ENCODE results near the gene SNRPA.

The SNRPA gene

DNA sequence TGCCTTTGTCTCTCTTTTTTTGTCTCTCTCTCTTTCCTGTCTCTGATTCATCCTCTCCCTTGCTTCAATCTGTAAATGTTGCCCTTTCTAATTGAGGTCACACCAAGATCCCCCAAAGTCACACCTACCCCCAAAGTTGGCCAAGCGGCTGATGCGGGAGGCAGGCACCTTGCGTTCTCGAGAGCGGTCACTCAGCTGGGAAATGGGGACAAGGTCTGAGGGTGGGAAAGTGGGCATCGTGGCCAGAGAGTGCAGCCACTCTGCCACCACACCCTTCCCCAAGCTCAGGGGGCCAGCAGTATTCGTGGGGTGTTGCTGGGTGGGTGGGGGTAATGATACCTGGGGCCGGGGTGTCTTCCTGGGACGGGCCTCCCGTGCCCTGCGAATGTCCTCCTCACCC, 37.1 kb upstream of the SNRPA start:
- Histone ChIP-seq H3K9ac (peak overlapping the region; percentile 54; the same call in 1 of the 2 replicates), H3K9me3 (no peaks in the 10 kb centered on the region), H3K27me3 (no peaks in the 10 kb centered on the region), H3K4me1 (peaks cover 37% of the 10 kb centered on the region), H4K20me1 (peaks cover 16% of the 10 kb centered on the region), H3K36me3 (peaks cover 34% of the 10 kb centered on the region), H3K4me3 (0 out of 2 replicates have a peak overlapping the region, but pooled peaks have one; percentile 75), H3K4me2 (peak overlapping the region; percentile 95), H3K27ac (0 out of 2 replicates have a peak overlapping the region, but pooled peaks have one; percentile 63)
- no peak for TF ChIP-seq Cebpa-rat (IDR thresholded peaks at IDR 0.05)

DNA sequence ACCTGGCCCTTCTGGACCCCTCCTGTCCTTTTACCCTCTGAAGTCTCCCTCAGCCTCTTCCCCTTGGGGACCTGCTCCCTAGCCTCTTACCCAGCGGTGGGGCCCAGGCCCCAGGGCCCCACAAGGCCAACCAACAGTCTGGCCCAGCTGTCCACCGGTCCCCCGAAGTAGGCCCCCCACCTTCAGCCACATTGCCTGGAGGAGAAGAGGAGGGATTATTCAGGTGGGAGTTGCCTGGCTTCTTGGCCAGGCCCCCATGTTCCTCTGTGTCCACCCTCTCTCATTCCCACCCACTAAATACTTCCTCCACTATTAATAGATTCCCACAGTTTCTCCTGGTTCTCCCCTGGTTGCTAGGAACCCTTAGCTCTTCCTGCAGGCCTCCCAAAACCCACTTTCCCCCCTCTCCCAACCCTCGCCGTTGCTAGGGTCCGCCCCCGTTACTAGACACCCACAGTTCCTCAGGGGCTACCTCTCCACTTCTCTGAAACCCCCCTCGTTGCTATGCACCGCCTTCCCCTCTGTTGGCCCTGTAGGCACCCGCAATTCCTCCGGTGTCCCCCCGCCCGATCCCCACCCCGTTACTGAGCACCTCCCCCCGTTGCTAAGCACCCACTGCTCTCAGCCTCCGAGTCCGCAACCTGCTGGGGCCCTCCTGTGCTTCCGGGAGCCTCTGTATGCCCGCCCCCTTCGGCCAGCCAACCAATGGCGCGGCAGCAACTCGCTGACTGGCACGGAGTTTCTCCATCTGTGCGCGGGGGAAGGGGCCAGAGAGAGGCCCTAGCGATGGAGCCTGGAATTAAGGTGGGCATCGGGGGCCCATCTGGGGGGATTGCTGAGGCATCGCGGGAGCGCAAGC, 36.3 kb upstream of the SNRPA start:
- H3K9ac ChIP-seq: peak overlapping the region; percentile 54
- H3K27me3 ChIP-seq: no peaks in the 10 kb centered on the region
- H3K4me2 ChIP-seq: peak overlapping the region; percentile 95
- peaks cover 27% of the 10 kb centered on the region for H3K36me3 ChIP-seq
- H3K4me3 ChIP-seq: peak overlapping the region; percentile 75
- peak overlapping the region; percentile 63 for H3K27ac ChIP-seq
- H3K9me3 ChIP-seq: no peaks in the 10 kb centered on the region
- peaks cover 17% of the 10 kb centered on the region for H4K20me1 ChIP-seq
- peaks cover 44% of the 10 kb centered on the region for H3K4me1 ChIP-seq
- TF ChIP-seq Cebpa-rat (IDR thresholded peaks at IDR 0.05): no peak

DNA sequence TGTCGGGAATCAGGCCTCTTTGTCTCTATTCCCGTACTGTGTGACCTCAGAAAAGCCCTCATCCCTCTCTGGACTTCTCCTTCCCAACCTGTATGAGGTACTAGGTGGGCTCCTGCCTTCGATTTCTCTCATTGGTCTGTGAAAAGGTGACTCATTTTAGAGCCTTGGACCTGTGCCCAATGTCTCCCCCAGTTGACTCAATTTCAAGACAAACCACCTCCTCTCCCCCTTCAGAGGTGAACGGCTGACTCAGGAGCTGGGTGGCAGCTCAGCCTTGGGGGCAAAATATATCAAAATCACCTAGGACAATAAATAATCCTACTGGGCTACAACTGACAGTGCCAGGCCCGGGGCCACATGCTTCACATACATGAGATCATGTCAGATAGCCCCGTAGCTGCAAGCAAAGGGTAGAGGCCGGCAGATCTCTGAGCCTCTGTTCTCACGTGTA, 34.9 kb upstream of the SNRPA start:
- Histone ChIP-seq H3K9me3 (no peaks in the 10 kb centered on the region), H3K4me3 (peak overlapping the region; percentile 75), H3K36me3 (peaks cover 15% of the 10 kb centered on the region), H3K9ac (peak overlapping the region; percentile 86), H3K4me1 (peaks cover 58% of the 10 kb centered on the region), H4K20me1 (peaks cover 17% of the 10 kb centered on the region), H3K27me3 (no peaks in the 10 kb centered on the region), H3K27ac (peak overlapping the region; percentile 82), H3K4me2 (peak overlapping the region; percentile 95)
- TF ChIP-seq Cebpa-rat (IDR thresholded peaks at IDR 0.05): no peak

DNA sequence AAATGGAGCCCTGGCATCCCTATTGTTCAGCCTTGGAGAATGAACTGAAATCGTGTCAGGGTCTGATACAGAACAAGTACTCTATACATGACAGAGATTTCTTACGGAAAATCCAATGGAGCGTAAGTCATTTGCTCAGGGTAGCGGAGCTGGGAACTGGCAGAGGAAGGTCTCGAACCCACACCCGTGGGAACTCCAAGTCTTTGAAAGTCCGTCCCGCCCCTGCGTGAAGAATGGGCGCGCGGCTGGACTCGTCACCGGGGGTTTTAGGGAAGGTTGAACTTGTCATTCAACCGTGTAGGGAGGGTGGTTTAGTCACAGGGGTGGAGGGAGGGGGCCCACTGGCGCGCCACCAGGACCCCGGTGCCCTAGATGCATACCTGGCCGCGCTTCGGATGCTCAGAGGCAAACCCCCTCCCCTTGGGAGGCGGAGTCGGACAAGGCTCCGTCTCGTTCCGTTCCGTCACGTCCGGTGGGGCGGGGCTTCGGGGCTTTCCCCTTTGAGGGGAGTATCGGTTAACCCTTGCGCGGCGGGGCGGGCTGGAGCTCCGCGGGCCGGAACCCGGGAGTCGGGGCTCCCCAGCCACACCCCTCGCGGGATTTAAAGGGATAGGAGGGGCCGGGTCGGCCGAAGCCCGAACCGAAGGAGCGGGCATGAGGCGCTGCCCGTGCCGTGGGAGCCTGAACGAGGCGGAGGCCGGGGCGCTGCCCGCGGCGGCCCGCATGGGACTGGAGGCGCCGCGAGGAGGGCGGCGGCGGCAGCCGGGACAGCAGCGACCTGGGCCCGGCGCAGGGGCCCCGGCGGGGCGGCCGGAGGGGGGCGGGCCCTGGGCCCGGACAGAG, 34.3 kb upstream of the SNRPA start, which contains the start of the genes COQ8B and ITPKC:
Gene COQ8B (minus strand): TSS at position 405 of the 843 bp plus-strand sequence. CDS start 2,254 bp downstream, outside the sequence.
Gene ITPKC (plus strand): TSS at position 631 of the 843 bp plus-strand sequence. CDS start 24 bp downstream, at position 655.
- peak within 1 kb of the TSS; percentile 86 for H3K9ac ChIP-seq
- H3K4me2 ChIP-seq: peak within 1 kb of the TSS; percentile 95
- no peaks in the 10 kb centered on the region for H3K27me3 ChIP-seq
- peaks cover 9% of the 10 kb centered on the region for H3K36me3 ChIP-seq
- H3K4me1 ChIP-seq: peaks cover 59% of the 10 kb centered on the region
- H3K4me3 ChIP-seq: peak within 1 kb of the TSS; percentile 75
- peaks cover 17% of the 10 kb centered on the region for H4K20me1 ChIP-seq
- no peak for TF ChIP-seq Cebpa-rat (IDR thresholded peaks at IDR 0.05)
- no peaks in the 10 kb centered on the region for H3K9me3 ChIP-seq
- peak within 1 kb of the TSS; percentile 82 for H3K27ac ChIP-seq

DNA sequence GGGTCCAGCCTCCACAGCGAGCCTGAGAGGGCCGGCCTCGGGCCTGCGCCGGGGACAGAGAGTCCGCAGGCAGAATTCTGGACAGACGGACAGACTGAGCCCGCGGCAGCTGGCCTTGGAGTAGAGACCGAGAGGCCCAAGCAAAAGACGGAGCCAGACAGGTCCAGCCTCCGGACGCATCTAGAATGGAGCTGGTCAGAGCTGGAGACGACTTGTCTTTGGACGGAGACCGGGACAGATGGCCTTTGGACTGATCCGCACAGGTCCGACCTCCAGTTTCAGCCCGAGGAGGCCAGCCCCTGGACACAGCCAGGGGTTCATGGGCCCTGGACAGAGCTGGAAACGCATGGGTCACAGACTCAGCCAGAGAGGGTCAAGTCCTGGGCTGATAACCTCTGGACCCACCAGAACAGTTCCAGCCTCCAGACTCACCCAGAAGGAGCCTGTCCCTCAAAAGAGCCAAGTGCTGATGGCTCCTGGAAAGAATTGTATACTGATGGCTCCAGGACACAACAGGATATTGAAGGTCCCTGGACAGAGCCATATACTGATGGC, 33.6 kb upstream of the SNRPA start:
- Histone ChIP-seq H3K9me3 (no peaks in the 10 kb centered on the region), H3K4me1 (peaks cover 59% of the 10 kb centered on the region), H3K27me3 (no peaks in the 10 kb centered on the region), H3K9ac (peak overlapping the region; percentile 86), H3K36me3 (peaks cover 14% of the 10 kb centered on the region), H3K4me3 (peak overlapping the region; percentile 75), H3K4me2 (peak overlapping the region; percentile 90), H4K20me1 (peaks cover 17% of the 10 kb centered on the region), H3K27ac (peak overlapping the region; percentile 82)
- no peak for TF ChIP-seq Cebpa-rat (IDR thresholded peaks at IDR 0.05)

DNA sequence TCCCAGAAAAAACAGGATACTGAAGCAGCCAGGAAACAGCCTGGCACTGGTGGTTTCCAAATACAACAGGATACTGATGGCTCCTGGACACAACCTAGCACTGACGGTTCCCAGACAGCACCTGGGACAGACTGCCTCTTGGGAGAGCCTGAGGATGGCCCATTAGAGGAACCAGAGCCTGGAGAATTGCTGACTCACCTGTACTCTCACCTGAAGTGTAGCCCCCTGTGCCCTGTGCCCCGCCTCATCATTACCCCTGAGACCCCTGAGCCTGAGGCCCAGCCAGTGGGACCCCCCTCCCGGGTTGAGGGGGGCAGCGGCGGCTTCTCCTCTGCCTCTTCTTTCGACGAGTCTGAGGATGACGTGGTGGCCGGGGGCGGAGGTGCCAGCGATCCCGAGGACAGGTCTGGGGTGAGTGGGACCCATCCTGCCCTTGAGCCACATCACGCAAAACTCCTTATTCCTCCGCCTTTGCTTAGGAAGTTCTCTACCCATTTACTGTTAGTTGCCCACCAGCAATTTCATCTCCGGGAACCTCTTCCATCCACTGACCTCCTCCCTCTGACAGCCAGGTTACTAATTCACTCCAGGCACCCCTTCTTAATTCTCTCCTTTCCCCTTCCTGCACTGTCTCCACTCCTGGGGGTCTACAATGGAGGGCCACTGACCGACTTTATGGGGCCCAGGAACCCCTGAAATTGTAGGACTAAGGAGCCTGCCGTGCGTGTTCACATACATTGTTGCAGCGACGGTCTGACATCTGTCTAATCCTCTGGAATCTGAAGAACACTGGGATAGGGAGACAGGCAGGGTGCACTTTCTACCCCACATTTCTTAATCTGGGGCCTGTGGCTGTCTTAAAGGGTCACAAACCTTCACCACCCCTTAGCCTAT, 32.9 kb upstream of the SNRPA start:
- Histone ChIP-seq H3K9me3 (no peaks in the 10 kb centered on the region), H3K9ac (peak overlapping the region; percentile 86), H3K27me3 (no peaks in the 10 kb centered on the region), H4K20me1 (peaks cover 17% of the 10 kb centered on the region), H3K36me3 (peaks cover 8% of the 10 kb centered on the region), H3K27ac (peak overlapping the region; percentile 70), H3K4me3 (peak overlapping the region; percentile 75), H3K4me1 (peaks cover 59% of the 10 kb centered on the region), H3K4me2 (peak overlapping the region; percentile 90)
- TF ChIP-seq Cebpa-rat (IDR thresholded peaks at IDR 0.05): no peak

DNA sequence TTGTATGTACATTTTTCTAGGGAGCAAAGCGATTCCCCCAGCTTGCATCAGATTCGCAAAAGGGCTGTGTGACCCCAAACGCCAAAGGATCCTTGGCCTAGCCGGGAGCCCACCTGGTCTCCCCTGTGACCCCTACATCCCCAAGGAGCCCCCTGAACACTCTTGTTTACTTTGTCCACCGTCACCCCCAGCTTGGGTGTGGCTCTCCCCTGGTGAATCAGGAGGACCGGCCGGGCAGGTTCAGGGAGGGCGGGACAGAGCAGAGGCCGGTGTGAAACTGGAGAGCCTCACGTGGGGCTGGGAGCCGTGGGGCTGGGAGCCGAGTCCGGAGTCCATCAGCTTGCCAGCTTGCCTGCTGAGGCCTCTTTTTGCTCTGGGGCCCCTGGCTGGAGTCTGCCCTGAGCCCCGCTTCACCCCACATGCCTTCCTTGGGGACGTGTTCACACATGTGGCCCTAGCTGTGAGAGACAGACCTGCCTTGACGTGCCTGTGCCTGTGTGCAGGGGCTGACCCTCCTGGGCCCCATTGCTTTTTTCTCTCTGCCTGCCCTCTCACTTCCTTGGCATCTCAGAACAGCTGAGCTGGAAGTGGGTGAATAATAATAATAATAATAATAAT, 32.1 kb upstream of the SNRPA start:
- Histone ChIP-seq H3K9ac (peak overlapping the region; percentile 86), H3K9me3 (no peaks in the 10 kb centered on the region), H3K27me3 (no peaks in the 10 kb centered on the region), H4K20me1 (peaks cover 20% of the 10 kb centered on the region), H3K27ac (peak overlapping the region; percentile 70), H3K36me3 (peaks cover 12% of the 10 kb centered on the region; the same call in 1 of the 2 replicates), H3K4me1 (peaks cover 59% of the 10 kb centered on the region), H3K4me3 (peak overlapping the region; percentile 75), H3K4me2 (peak overlapping the region; percentile 90)
- no peak for TF ChIP-seq Cebpa-rat (IDR thresholded peaks at IDR 0.05)

DNA sequence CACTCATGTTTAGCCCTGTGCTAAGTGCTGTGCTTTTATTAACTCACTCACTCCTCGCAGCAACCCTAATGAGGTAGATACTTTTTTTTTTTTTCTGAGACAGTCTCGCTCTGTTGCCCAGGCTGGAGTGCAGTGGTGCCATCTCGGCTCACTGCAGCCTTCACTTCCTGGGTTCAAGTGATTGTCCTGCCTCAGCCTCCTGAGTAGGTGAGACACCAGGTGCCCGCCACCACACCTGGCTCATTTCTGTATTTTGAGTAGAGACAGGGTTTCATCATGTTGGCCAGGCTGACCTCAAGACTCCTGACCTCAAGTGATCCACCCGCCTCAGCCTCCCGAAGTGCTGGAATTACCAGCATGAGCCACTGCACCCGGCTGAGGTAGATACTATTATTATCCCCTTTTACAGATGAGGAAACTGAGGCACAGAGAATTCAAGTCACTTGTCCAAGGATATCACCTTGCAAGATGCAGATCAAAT, 31.5 kb upstream of the SNRPA start:
- H3K9me3 ChIP-seq: no peaks in the 10 kb centered on the region
- H3K4me2 ChIP-seq: peak overlapping the region; percentile 90
- no peaks in the 10 kb centered on the region for H3K27me3 ChIP-seq
- no peak for TF ChIP-seq Cebpa-rat (IDR thresholded peaks at IDR 0.05)
- peaks cover 56% of the 10 kb centered on the region for H3K4me1 ChIP-seq
- peaks cover 23% of the 10 kb centered on the region for H4K20me1 ChIP-seq
- peak overlapping the region; percentile 86; the same call in 1 of the 2 replicates for H3K9ac ChIP-seq
- peak overlapping the region; percentile 70; the same call in 1 of the 2 replicates for H3K27ac ChIP-seq
- peak overlapping the region; percentile 75 for H3K4me3 ChIP-seq
- H3K36me3 ChIP-seq: peaks cover 16% of the 10 kb centered on the region; the same call in 1 of the 2 replicates

All from BLaER1 (cell line).